GM18909 (cell line): ENCODE results near the gene VSNL1.

Experiments used
- ATAC-seq: cut with Tn5 transposase; IDR thresholded peaks from one replicate; pipeline ENCODE4 v1.9.1; 2021; ENCODE audit warnings: mild to moderate bottlenecking; ENCODE audit not compliant: unreplicated experiment, poor library complexity

VSNL1 gene

DNA sequence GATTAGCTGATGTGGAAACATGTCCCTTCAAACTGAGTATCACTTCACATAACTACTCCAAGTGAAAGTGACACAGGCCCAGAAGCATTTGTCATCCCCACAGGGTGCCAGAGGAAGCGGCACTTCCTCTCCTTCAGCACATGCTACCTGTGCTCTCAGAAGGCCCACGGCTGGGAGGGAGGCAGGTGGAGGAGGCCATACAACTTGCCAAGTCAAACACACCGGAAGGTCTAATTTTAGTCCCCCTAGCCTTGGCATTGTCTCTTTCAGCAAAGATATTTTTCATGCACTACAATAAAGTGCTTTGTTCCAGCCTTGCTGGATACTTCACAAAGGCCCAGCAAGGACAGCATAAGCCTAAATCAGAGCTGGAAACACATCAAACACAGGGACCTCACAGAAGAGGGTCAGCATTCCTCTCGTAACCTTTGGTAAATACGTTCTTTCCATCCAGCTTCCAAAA lies 38.0 kb downstream of the VSNL1 start:
- ATAC-seq, result peak; percentile 73

DNA sequence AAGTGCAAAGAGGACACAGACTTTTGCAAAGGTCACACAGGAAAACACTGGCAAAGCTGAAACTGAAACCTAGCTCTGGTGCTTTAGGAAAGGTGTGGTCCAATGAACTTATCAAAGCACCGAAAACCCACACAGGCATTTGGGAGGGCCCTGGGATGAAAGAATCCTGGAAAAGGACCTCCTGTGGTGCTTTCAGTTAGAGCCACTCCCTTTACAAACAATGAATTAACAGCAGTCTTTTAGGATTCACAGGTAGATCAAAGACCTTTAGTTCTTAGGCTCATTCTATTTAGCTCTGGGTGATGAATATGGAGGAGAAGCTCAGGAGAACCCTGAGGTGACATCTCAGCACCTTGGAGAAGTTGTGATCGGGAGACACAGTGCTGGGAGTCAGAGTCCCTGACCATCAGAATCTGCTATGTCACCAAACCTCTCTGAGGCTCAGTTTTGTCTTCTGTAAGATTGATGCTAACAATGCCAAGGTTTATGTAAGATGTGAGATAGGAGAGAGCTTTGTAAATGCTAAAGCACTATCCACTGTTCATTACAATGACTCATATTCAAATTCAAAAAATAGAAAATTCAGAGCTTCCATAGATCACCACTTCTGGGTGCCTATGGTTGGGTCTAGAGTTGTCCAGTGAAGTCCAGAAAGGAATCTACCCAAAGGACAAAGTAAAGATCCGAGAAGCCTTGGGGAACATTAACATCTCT lies 39.3 kb downstream of the VSNL1 start:
- ATAC-seq, result no peak

DNA sequence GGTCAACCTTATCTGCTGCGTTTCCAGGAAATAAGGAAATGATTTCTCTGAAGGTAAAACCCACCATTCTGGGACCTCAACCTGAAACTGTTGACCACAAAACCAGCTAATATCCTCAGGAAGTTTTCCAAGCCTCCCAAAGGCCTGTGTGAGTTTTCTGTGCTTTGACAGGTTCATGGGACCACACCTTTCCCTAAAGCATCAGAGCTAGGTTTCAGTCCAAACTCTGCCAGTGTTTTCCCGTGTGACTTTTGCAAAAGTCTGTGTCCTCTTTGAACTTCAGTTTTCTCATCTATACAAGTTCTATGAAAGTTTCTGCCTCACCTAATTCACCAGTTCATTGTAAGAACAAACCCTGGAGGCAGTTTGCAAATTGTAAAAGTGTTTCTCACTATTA lies 39.8 kb downstream of the VSNL1 start:
- no peak for ATAC-seq

DNA sequence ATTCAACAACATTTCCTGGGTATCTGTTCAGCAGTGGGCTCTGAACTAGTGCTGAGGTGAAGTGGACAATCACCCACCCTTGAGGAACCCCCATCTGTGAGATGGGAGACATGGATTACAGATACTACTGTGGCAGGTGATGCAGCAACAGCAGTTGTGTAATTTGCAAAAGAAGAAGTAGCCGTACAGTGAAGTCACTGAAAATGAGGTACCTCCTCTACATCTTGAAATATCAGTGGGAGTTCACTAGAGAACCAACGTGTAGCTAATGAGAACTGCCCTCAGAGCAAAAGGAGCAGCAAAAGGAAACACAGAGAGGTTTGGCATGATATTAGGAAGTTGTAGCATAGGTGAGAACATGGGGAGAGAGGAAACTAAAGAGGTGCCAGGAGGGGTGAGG lies 41.3 kb downstream of the VSNL1 start:
- ATAC-seq, result no peak

DNA sequence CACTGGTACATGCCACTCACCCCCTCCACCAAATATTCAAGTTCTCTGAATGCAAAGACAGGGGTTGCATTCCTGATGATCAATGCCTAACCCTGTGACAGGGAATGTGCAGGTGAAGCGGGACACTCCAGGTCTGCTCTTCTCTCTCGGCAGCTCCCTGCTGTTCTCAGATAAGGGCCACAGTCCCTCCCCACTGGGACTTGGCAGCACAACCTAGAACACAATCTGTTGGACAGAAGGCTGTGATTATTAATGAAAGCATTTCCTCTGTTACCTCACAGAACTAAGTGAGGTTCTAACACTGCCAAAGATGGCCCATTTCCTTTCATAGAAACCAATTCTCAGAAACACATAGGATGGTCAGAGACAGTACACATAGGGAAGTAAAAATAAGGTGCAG lies 42.7 kb downstream of the VSNL1 start:
- no peak for ATAC-seq

DNA sequence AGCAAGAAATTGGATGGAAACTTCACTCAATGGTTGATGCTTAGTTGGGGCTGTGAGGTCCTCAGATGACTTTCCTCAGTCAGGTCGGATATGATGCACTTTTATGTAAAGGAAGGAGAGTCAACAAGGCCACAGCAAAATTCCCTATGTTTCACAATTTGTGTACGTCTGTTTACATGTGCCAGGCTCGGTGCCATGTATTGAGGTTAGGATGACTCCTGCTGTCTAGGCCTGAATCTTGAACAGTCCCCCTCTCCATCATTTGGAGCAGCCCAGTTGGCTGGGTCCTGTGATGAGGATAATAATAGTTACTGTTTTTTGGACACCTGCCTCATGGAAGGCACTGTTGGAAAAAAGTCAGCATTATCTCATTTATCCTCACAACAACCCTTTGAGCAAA lies 43.1 kb downstream of the VSNL1 start:
- ATAC-seq, result no peak

DNA sequence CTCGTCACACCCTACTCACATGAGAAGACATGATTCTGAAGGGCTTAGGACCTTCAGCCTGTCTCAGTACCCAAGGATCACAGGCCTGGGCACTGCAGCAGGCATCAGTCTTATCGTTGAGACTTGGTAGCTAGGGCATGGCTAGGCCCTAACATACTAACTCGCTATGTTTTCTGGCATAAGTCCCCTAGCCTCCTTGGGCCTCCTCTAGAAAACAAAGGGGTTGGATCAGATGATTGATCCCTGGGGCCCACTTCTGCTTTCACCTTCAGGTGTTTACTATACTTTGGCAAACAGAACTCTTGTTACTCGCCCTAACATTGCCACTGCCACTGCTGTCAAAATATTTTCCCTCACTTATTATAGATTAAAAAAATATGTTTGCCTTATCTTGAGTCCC lies 44.2 kb downstream of the VSNL1 start:
- ATAC-seq, result no peak

DNA sequence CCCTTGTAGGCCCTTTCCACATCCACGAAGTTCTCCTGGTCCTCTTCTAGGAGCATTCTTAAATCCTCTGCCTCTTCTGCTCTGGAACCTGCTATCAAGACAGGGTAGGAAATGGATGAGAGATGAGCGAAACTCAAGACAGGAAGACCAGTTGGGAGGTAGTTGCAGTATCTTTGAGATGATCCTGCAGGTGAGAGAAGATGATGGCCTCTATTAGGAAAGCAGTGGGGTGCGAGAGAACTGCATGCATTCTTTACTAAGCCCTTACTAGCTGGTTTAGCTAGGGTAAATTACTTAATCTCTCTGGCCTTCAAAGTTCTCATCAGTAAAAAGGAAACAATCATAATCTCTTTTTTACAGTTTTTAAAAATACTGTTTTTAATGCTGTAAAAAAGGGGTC lies 47.0 kb downstream of the VSNL1 start:
- no peak for ATAC-seq

DNA sequence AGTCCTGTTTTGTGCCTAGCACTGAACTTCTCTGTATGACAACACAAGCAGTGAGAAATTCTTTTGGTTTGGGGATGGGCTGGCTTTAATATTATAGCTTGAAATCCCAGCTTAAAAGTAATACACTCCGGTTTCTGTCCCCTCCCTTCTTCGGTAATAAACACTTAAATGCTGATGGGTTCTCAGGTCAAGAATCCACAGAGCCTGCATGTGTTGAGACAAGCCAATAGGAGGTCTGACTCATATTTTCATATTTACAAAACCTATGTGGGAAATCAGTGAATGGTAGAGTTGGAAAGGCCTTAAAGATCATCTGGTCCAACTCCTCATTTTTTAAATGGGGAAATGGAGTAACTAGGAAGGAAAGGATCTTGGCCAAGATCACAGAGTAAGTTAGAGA lies 47.5 kb downstream of the VSNL1 start:
- no peak for ATAC-seq

DNA sequence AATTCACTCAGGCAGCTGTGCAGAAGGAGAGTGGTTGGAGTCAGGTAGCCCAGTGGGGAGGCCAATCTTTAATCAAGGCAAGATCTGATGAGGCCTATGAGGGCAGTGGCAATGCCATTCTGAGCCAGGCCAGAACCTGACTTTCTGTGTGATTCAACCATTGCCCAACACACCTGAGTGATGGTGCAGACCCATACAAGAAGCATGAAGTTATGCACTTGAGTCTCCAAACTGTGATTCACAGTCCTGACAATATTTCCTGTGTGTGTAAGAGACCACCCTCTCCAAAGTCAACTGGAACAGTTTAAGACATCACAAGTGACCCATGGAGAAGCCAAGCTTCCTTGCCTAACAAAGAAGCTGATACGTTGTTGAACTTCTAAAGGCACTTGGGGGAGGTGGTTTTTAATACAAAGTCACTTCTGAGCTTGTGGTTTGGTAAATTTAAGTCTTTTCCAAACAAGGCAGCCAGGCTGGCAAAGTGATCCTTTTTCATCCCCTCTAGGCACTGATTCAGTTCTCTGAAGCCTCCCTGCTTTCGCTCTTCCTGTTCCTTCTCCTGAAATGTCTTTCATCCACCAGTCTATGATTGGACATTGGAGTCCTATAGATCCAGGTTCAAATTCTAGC lies 49.0 kb downstream of the VSNL1 start:
- ATAC-seq, result no peak

DNA sequence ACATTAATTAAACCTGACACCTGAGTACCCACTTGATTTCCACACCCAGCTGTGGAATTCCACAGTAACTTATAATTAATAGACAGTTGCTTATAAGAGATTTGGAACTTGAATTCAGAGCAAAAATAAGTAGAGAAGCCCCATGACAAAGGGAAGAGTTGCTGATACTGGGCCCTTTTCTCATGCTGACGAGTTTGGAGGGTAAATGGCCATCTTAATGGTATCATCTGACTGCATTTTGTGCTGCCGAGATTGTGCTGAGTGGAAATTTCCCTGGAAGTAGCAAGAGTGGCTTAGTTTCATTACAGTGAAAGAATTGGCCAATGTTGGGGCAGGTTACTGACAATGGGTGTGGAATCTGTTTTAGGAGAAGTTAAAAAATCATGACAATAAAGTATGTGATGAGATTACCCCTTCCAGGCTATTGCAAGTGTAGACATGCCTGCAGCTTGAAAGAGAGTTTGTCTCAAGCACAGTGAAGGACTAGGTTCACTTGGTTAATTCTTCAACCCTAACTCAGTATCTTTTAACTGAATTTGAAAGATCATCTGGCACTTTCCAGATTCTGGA lies 49.9 kb downstream of the VSNL1 start:
- ATAC-seq, result no peak

DNA sequence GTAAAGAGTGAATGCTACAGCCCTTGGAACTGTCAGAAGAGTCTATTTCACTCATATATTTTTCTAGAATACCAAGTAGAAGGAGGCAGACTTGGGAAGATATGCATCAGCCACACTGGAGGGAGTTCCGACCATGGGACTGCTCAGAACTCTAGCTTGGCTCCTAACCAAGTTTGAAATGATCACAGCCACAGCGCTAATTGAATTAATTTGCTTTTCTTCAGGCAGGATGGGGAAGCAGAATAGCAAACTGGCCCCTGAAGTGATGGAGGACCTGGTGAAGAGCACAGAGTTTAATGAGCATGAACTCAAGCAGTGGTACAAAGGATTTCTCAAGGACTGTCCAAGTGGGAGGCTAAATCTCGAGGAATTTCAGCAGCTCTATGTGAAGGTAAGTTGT lies 51.4 kb downstream of the VSNL1 start:
- ATAC-seq, result no peak

DNA sequence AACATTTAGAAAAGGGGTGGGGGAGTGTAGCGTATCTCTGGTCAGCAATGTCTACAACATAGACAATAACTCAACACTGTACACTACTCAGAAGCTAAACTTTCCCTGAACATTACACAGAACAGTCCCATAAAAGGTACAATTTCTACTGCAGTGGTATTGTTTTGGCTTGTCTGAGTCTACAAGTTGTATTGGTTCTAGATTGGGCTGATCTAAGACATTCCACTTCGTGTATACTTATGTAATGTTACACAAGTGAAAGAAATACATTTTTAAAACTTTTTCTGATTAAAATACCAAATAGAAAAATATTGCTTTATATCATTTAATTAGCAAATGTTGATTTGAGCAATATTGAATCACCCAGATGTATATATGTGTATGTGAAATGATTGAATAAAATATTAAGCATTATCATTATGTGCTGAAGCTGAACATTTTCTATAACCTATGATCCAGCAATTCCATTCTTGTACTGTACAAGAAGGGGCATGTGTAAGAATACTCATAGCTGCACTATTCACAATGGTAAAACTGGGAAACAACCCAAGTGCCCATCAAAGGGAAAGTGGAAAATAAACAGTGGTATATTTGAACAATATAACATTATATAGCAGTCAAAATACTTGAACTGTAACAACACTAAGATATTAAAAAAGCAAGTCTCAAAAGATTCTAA lies 52.4 kb downstream of the VSNL1 start:
- ATAC-seq, result no peak

DNA sequence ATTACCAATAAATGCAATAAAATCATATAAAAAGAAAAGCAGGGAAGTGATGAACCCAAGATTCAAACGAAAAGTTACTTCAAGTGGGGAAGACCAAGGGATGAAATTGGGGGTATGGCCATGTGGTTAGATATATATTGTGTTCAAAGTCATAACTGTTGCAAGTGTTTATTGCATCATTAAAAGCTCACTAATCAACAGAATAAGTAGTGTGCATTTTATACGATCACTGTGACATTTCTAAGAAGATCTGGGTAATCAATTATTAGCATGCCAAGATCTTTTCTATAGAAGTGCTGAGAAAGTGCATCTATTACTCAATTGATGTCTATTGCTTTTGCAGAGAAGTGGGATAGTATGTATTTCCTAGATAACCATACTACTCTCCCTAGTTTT lies 52.9 kb downstream of the VSNL1 start:
- no peak for ATAC-seq

DNA sequence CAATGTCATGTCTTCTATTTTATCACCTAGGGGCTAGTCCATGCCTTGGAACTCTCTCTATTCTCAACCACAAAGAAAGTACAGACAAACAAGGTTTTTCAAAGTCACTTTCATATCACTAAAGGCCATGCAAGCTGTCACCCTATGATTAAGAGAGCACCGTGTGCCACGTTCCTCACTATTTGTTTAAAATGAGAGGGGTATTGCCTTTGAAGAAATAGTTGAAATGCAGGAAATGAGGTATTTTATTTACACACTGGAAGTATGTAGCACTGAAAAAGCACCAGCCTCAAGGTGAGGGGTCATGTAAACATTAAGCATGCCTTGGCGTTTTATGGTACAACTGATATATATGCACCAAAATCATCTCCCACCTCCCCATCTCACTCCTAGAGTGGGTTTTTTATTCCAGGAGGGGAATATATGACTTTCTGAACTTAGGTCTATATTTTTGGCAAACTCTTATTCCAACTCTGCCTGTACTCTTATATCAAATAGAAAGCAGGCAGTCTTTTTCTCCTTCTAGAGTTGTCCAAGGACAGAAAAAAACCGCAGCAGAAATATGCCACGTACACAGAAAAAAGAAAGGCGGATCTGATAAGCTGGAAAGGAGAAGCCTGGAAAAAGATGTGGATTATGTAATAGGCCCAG lies 53.5 kb downstream of the VSNL1 start:
- ATAC-seq, result no peak

DNA sequence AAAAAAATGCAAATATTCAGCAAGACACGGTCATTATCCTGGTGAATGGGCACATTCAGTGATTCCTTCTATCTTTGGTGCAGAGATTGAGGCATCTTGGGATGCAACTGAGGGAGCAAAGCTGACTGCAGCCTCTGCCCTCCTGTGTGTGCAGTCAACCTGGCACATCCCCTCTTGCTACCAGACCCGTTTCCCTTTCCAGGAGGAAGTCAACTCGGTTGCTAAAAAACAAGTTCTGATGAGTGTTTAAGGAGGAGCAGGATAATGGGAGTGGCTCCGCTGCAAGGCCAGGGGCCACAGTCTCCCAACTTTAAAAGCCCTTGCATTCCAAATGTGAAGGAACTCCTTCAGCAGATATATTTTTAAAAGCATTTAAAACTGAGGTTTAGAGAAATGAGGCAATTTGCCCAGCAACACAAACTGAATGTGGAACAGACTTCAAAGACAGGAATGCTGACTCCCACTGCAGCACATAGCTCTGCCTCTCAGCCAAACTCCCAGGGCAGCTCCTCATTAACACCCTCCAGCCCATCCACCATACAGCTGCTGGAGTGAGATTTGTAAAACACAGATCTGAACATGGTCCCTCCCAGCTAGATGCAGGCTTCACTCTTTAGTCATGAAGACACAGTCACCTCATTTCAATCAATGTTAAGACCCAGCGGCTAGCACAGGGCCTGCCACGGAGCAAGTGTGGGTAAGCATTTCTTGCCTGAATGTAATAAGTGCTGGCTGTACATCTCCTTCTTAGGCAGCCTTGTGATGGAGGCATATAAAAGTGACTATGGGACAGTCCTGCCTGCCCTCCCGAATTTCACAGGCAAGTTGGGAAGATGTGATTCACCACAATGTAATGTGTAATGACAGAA lies 54.3 kb downstream of the VSNL1 start:
- no peak for ATAC-seq

DNA sequence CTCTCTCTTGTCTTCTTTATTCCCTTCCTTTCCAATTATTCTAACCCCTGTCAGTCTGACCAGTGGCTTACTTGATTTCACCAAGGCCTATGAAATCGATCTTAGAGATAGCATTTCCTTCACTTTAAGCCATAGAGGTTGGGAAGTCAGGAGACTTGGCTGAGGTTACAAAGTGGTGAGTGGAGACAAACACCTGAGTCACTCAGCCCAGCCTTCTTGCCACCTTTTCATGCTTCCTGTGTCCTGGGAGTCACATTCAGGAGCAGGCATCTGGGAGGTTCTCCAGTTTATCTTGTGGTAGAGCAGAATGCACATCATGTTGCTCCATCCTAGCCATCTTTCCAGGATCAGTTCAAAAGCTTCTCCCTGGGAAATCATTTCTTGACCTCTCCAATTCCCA lies 59.1 kb downstream of the VSNL1 start:
- ATAC-seq, result no peak

DNA sequence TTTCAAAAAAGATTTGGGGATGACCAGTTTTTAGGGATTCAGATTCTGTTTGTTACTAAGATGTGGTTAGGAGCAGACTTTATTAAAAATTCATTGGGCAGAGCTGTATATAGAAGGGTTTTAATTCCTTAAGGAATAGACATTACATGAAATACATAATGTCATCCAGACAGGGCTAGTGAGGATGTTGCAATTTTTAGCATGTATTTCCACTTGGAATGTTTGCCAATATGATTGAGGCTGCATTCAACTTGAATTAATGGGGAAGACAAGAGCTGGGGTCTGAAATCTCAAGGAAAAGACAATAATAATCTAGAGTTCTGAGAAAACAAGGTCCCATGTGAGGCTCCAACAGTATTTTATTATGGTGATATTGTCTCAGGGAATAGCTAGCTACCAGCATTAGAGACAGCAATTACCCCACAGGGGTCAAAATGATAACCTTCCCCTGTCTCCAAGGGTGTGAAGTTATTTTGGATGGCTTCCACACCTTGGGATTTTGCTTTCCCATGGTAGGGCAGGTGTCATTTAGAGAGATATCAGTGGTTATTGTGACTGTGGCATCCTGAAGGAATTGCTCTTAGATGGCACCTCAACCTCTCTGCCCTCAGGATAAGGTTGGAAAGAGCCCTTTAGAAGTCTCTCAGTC lies 60.2 kb downstream of the VSNL1 start:
- no peak for ATAC-seq

DNA sequence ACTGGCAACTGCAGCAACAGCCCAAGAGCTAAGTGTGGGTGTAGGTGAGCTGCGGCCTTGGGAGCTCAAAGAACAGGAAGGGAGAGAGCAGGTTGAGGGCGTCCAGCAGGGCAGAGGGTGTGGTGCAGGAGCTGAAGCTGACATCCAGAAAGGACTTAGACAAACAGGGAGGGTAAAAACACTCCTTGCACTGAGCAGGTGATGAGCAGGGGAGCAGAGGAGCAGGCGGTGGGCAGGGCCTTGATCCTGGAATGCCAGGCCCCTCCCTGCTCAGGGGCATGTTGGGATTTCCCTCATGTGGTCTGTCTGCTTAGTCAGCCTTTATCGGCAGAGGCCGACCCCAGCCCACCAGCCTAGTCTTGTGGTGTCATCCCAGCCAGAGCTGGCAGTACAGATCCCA lies 63.6 kb downstream of the VSNL1 start:
- ATAC-seq, result no peak
